ENCODE data around the gene GPR15LG.

Gene GPR15LG

GRCh38 chr10:84217746-84218145 lies 44.1 kb downstream of the GPR15LG start:
- DNase-seq, result no peak

- DNase-seq, result no peak
Measured at GRCh38 chr10:84221916-84222315, 48.3 kb downstream of the GPR15LG start.

- DNase-seq, result no peak
Measured at GRCh38 chr10:84224411-84225028, 50.9 kb downstream of the GPR15LG start.

- DNase-seq, result no peak
Measured at GRCh38 chr10:84225427-84226173, 52.0 kb downstream of the GPR15LG start, which contains the start of gene LRIT2. Gene LRIT2, minus strand, starts transcription at chr10:84225544. Its CDS starts 24 bp downstream, at chr10:84225520.

GRCh38 chr10:84226616-84227015 lies 53.0 kb downstream of the GPR15LG start:
- DNase-seq, result no peak

GRCh38 chr10:84227810-84228209 lies 54.2 kb downstream of the GPR15LG start:
- DNase-seq, result no peak

GRCh38 chr10:84230359-84230758 lies 56.8 kb downstream of the GPR15LG start:
- DNase-seq, result no peak

- no peak for DNase-seq
Measured at GRCh38 chr10:84232376-84232775, 58.8 kb downstream of the GPR15LG start.

- DNase-seq, result no peak
Measured at GRCh38 chr10:84233940-84234339, 60.3 kb downstream of the GPR15LG start.

- DNase-seq, result no peak
Measured at GRCh38 chr10:84234479-84234878, 60.9 kb downstream of the GPR15LG start.

Data from amniotic stem cell (primary cell).